ENCODE measurements around the gene GTF2H3.
A peak's percentile ranks its signal among the peaks of the same experiment; 100 is the strongest.

GTF2H3 gene

DNA sequence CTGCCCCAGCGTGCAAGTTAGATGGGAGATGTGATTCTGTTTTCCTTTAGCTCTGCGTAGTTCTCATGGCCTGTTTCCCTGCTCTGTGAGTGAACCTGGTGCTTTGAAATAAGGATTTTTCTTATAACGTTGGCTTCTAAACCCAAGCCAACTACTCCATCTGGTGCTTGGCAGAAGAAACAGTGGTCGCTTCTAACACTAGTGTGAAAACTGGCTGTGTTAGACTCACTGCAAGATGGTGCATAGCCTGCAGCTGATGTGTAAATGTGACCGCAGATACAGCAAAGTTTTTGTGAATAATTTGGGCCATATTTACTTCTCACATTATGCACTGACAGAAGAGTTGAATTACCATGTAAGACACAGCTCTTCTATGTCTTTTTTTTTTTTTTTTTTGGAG, 12.2 kb downstream of the GTF2H3 start:
- no peak for DNase-seq

DNA sequence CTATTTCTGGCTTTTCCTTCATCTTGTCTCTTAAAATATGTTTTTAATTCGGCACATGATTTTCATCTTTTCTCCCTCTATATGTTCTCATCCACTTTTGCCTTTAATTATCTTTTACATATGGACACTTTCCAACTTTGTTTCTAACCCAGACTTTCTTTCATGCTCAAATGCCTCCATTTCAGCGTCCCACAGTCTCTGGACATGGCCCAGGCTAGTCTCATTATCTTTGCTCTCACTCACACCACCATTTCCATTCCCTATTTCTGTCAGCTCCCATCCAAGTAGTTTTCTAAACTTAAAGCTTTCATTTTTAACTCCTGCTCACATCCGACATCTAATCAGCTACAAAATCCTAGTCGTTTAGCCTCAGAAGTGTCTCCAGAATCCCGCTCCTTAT, 14.8 kb downstream of the GTF2H3 start:
- DNase-seq: no peak

DNA sequence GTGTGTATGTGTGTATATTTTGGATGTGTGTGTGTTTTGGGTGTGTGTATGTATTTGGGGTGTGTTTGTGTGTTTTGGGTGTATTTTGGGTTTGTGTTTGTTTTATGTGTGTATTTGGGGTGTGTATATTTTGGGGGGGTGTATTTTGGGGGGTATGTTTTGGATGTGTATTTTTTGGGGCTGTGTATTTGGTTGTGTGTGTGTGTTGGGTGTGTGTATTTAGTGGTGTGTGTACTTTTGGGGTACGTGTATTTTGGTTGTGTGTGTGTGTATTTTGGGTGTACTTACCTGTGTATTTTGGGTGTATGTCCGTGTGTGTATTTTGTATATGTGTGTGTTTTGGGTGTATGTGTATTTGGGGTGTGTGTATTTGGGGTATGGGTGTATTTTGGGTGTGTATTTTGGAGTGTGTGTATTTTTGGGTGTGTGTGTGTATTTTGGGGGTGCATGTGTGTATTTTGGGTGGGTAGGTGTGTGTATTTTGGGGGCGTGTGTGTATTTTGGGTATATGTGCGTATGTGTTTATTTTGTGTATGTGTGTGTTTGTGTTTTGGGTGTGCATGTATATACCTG, 20.6 kb downstream of the GTF2H3 start:
- DNase-seq: no peak

DNA sequence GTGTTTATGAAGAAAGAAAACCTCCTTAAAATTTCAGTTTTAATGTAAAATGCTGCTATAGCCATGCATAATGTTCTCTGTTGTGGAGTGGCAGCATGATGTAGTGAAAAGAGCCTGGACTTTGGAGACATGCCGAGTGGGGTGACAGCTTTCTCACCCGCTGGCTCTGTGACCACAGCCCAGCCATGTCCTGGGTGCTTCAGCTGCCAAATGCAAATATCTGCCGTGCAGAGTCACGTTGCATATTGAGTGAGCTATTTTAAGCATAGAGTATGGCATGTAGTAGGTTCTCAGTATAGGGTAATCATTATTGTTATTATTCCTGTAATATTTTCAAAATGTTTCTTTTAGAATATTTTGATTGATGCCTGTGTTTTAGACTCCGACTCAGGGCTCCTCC, 21.8 kb downstream of the GTF2H3 start:
- DNase-seq: no peak

DNA sequence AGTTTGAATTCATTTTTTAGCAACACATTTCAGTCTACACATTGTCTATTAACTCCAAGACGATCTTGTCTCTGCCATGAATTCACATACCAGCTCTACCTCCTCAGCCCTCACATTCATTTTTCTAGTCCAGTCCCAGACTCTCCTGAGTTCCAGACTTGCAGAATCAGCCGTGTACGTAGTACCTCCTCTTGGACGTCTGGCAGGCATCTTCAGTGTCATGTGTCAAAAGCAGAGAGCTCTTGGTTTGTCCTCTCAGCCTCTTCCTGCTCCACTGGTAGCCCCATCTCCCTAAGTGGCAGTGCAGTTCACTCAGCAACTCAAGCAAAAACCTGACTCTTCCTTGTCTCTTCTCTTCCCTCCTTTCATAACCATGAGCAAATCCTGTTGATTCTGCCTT, 22.8 kb downstream of the GTF2H3 start:
- no peak for DNase-seq

DNA sequence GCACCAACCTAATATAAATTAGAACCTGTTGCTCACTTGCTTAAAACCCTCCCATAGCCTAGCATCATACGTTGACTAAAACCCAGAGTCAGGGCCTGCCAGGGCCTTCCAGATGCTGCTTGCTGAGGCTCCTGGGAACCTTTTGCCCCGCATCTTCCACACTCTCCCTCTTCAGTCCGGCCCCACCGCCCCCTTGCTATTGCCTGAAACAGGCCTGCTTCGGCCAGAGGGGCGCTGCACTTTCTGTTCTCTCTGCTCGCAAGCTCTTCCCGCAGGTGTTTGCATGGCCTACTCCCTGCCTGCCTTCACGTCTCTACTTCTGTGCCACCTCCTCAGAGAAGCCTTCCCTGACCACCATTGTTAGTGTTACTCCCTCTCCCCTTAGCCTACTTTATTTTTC, 23.6 kb downstream of the GTF2H3 start:
- no peak for DNase-seq

DNA sequence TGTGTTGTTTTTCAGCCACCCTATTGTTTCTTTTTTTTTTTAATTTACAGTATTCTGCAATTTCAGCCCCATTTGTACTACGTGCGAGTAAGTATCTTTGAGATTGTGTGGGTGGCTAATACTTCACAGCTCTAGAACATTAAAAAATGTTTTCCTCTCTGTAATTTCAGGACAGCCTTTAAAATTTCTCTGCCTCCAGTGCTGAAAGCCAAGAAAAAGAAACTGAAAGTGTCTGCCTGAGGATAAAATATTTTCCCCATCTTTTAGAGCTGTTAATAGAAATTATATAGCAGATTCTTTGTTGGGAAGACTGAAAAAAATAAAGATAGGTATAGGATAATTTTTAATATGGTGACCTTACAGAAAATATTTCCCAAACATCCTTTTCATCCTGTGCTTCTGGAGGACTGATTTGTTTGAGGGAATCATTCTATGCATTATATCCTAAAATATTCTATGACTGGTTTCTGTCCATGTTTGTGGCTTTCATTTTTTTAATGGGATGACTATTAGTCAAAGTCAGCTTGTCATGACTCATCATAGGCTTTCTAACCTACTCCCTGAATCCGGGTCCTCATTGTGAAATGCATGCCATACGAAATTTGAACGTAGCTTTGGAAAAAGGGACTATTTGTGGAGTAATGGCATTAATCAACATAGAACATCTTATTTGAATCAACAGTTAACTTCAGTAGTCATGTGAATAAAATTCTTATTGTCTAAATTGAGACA, 26.5 kb downstream of the GTF2H3 start:
- no peak for DNase-seq

DNA sequence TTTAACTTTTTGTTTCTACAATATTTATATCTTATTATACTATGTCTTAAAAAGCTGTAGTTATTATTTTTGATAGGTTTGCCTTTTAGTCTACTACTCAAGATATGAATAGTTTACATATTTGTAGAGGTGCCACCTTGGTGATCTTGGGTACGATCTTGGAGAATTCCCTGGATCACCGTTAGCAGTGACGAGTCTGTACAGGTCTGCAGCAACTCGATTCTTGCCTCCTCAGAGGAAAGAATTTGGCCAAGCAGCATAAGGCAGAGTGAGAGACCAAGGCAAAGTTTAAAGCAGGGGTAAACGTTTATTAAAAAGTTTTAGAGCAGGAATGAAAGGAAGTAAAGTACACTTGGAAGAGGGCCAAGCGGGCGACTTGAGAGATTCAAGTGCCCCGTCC, 34.1 kb downstream of the GTF2H3 start:
- no peak for DNase-seq

DNA sequence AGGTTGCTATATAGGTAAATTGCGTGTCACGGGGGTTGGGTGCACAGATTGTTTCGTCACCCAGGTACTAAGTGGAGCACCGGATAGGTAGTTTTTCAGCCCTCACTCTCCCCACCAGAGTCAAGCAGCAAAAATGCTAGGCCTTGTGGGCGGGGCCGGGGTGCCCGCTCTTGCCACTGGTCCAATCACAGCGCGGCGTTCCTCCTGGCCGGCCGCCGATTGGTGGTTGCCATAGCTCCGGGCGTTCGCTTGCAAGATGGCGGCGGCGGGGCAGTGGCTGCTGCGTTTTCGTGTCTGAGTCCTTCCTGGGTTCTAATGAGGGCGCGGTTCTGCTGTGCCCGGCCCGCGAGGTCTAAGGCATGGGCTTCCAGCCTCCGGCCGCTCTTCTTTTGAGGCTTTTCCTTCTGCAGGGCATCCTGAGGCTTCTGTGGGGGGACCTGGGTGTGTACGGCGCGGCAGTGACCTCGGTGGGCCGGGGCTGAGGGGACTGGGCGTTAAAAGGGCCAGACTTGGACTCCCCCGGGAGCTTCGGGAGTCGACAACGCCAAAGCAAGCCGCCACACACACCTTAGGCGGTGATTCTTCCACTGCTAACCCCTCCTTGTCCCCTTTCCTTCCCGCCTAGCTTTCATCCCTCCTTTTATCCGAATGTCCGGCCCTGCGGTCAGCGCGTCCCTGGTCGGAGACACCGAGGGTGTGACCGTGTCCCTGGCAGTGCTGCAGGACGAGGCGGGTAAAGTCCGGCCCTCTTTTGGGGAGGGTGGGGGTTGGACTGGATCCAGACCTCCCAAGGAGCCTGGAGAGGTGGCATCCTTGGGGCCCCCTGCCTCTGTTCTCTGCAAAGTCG, 37.5 kb downstream of the GTF2H3 start, which contains the start of gene TCTN2:
TCTN2 (plus strand) TSS at position 232 of the 847 bp plus-strand sequence; CDS start at position 360, 128 bp downstream.
- peak; percentile 44 to 84 for DNase-seq

DNA sequence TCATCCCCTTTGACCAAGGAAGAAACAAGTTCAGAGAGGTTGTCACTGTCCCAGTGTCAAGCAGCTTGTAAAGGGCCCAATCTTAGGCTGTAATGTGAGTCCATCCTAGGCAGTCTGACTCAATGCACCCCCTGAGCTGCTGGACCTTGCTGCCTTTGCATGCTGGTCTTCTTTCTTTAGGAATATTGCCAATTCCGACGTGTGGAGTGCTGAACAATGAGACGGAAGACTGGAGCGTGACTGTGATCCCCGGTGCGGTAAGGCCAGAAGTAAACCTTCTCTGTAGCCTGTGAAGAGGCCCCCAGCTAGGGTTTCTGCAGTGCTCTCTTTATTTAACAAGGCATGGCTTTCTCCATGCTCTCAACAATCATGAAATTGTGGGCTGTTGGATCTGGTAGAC, 38.2 kb downstream of the GTF2H3 start:
- DNase-seq: no peak

DNA sequence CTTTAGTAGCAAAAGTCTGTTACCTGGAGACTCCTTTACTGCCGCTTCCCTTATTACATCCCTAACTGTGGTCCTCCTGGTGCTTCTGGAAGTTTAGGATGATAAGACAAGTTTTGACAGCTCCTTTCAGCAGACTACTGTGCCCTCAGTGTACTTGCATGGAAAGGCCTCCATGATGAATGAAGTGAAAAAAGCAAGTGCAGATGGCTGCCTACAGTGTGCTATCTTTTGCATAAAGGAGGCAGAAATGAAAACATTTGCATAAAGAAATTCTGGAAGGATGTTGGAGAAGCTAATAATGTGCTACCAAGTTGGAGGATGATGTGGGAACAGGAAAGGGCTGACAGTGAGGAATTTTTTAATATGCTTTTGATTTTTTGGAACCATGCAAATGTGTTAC, 41.8 kb downstream of the GTF2H3 start:
- no peak for DNase-seq

DNA sequence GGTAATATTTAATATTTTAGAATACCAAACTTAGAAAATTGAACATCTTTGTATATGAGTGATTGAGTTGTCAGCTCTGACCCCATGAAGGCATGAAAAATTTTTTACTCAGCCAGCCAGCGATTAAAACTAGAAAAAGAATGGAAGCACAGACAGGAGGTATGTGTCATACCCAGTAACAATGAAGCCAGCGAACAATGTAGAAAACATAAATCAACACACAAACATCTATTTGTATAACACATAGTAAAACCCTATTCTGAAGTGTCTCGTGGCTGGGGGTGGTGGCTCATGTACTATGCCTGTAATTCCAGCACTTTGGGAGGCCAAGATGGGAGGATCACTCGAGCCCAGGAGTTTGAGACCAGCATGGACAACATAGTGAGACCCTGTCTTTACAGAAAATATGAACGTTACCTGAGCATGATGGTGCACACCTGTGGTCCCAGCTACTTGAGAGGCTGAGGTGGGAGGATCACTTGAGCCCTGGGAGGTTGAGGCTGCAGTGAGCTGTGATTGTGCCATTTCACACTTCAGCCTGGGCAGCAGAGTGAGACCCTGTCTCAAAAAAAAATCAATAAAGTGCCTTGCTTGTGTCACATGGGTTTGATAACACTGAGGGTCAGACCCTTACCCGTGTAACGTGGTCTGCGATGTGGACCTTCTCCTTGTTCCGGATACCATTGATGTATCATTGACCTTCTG, 43.1 kb downstream of the GTF2H3 start:
- DNase-seq: no peak

DNA sequence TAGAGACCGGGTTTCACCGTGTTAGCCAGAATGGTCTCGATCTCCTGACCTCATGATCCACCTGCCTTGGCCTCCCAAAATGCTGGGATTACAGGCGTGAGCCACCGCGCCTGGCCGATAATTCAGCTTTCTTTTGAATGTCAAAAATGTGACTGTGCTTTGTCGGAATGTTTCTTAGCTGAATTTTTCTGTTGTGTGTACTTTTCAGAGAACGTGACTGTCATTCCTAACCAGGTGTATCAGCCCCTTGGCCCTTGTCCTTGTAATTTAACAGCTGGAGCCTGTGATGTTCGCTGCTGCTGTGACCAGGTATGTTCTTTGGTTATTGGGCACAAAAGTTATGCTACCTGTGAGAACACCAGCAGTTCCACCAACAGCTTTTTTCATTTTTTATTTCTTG, 45.4 kb downstream of the GTF2H3 start:
- no peak for DNase-seq

DNA sequence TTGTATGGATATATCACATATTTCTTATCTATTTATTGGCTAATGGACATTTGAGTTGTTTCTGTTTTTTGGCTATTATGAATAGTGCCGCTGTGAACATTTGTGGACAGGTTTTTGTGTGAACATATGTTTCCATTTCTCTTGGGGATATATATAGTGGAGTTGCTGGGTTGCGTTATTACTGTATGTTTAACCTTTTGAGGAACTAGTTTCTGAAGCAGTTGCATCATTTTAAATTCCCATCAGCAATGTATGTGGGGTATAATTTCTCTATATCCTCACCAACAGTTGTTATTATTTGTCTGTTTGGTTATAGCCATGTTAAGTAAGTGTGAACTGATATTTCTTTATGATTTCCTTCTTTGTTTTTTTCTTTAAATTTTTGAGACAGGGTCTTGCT, 48.0 kb downstream of the GTF2H3 start:
- no peak for DNase-seq

DNA sequence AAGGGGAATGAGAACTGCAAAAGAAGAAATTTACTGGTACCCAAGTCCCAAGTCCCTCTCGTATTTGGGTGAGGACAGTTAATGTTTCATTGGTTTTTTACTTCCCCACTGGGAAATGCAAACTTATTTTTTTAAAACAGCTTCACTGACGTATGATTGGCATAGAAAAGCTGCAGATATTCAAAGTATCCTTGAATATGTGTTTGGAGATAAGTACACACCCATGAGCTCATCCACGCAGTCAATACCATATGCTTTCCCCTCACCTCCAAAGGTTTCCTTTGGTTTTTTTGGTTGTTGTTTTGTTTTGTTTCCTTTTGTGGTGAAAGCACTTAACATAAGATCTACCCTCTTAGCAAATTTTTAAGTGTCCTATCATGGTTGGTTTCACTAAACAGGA, 50.3 kb downstream of the GTF2H3 start:
- DNase-seq: no peak

DNA sequence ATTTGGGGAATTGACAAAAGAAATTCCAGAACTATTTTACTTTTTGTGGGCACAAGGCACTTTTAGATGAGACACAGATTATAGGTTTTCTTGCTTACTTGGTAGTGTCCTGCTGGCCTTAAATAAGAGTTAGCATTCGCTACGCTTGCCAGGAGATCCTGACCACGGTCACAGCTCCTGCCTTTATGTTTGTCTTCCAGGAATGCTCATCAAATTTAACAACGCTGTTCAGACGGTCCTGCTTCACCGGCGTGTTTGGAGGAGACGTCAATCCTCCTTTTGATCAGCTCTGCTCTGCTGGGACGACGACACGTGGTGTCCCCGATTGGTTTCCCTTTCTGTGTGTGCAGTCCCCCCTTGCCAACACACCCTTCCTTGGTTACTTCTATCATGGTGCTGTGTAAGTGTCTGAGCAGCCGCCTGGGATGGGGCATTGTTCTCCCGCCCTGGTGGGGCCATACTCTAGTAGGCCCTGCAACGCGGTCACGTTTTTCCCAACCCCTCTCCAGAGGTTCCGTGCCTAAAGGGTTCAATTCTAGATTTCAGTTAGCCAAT, 53.1 kb downstream of the GTF2H3 start:
- no peak for DNase-seq

DNA sequence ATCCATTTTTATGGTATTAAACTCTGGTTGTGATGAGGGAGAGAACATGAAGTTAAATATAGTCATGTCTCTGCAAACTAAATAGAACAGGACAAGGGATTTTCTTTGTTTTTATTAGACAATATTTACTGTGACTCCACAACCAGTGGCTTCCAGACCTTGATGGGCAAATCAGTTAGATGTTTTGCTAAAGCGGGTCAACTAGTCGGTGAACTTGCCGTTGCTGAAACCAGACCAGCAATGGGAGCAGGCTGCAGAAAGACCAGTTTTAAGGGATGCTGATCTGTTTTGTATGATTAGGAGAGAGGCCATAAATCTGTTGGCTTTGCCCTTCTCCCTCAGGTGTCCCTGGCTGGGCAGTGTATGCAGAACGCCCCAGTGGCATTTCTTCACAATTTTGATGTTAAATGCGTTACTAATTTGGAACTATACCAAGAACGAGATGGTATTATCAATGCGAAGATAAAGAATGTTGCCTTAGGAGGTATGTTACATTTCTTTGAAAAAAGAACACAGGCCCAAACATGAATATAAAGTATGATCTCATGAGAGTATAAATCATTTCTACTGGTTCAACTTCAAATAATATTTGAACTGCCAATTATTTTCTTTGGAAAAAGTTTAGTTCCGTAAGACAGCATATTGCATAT, 56.7 kb downstream of the GTF2H3 start:
- DNase-seq: no peak

DNA sequence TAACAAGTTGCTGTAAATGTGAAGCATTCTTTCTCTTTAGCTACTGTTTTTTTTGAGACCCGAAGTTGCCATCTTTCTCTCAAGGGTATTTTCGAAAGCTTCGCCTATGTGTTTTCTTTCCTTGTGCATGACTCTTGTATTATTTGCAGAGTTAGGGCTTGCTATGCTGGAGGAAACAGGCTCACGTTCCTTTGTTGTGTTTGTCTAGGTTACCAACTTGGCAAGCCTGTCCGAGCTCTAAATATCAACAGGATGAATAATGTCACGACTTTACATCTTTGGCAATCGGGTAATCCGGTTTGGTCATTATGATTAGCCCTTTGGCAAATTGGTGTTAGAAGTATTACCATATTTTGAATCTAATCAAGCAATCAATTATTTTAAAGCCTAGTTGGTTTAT, 62.6 kb downstream of the GTF2H3 start:
- no peak for DNase-seq

DNA sequence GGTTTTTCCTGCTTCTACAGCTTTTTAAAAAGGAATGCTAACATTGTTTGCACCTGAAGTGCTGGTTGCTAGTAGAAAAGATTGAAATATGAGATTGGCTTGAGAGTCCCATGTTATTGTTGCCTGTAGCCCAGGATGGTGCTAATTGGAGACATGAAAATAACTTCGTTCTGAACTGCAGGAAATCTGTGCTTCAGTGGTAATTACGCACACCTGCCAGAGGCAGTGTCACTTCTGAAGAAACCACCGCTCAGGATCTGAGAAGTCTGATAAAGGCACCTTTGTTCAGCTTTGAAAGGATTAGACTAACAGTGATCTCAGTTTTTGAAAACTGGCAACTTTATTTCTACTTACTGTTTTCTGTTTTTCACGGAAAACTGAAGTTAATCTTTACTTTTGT, 63.0 kb downstream of the GTF2H3 start:
- no peak for DNase-seq

DNA sequence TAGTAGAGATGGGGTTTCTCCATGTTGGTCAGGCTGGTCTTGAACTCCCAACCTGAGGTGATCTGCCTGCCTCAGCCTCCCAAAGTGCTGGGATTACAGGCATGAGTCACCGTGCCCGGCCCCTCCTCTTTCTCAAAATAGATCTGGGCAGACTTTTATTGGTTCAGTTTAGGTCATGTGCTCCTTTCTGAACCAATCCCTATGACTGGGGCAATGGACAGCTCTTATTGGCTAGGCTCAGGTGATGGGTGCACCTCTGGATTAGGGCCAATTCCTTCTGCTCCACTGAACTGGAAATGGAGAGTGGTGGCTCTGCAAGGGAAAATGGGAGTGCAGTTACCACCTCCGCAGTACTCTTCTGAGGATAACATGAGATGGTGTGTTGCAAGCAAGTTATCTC, 72.3 kb downstream of the GTF2H3 start:
- peak in 1 of 2 experiments; percentile 15 for DNase-seq

DNA sequence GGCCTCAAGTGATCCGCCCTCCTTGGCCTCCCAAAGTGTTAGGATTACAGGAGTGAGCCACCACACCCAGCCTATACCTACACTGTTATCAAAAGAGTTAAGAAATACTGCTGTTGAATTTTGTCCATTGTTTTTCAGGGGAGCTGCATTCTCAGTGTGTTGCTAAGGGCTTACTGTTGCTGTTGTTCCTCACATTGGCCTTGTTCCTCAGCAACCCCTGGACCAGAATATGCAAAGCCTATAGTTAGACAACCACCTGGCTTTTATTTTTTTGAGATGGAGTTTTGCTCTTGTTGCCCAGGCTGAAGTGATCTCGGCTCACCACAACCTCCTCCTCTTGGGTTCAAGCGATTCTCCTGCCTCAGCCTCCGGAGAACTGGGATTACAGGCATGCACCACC, 73.8 kb downstream of the GTF2H3 start:
- DNase-seq: no peak
